ENCODE measurements around the gene POLR3G. TPM values are rescaled to one million over a fixed set of nuclear protein-coding genes. Genes with fewer than 3 reads are reported as not detected.

POLR3G gene
- total and polyA plus RNA-seq, 2 of the 13 experiments (the other 11 are each of a cell fraction or from before 2014, with no cell fraction given) = 1.2 to 7.3 TPM

DNA sequence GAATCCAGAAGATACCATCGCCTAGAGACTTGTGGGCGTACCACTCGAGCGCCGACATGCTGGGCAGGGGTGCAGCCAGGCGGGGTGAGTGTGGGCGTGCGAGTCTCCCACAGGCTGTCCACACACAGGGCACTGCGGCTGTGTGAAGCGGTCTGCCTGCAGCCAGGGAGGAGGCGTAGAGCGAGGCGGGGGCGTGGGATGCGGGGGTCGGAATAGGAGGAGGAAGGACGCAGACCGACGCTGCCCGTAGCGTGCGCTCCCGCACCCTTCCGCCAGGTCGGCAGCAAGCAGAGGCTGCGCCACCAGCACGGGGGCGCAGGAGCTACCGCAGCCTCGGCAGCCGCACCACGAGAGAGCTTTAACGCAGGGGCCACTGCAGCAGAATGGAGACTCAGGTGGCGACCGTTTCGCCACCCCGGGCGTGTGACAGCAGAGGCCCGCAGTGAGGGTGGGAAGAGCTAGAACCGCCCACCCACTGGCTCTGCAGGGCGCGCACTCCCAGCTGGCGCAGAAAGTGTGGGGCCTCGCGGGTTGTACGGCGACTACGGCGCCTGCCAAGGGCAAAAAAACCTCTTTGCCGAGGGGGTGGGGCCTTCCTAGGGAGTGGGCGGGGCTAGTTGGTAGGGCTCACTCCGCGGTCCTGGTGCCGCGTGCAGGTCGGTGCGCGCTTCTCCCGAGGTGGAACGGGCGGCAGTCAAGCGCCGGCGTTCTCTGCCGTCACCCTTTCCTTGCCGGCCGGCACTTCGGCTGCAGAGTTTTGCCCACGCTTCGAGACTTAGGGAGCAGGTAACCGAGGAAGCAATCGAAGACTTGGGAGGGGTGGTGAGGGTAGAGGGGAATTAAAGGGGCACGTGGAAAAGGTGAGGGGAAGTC, at the start of gene POLR3G, which contains the start of gene MBLAC2 (continued):
- peak; percentile 89 for TF ChIP-seq MTERF4 (CRISPR knock-in tag; IDR thresholded peaks at IDR 0.05)
- no peak for TF ChIP-seq EHMT2 (IDR thresholded peaks at IDR 0.05; ENCODE audit: borderline replicate concordance, low read depth, low read length)
- no peak for TF ChIP-seq GRHL1 (CRISPR knock-in tag; conservative IDR thresholded peaks at IDR 0.05)
- 0 out of 2 replicates have a peak, but pooled peaks have one; percentile 10 for TF ChIP-seq RFXAP (CRISPR knock-in tag; IDR thresholded peaks at IDR 0.05; ENCODE audit: borderline replicate concordance)
- no peak; the same call in 1 of the 2 replicates for TF ChIP-seq NCOA2 (CRISPR knock-in tag; IDR thresholded peaks at IDR 0.05)
- TF ChIP-seq ZNF12 (CRISPR knock-in tag; IDR thresholded peaks at IDR 0.05) = no peak
- TF ChIP-seq BATF2 (CRISPR knock-in tag; IDR thresholded peaks at IDR 0.05) = no peak
- no peak for TF ChIP-seq ZNF256 (CRISPR knock-in tag; conservative IDR thresholded peaks at IDR 0.05)
- TF ChIP-seq ETS1 (CRISPR knock-in tag; IDR thresholded peaks at IDR 0.05) = no peak; the same call in 1 of the 2 replicates
- peak; percentile 88 for TF ChIP-seq YEATS2 (CRISPR knock-in tag; IDR thresholded peaks at IDR 0.05; ENCODE audit: borderline replicate concordance)
- TF ChIP-seq NONO (IDR thresholded peaks at IDR 0.05) = no peak
- peak; percentile 80 for TF ChIP-seq NONO (CRISPR knock-in tag; conservative IDR thresholded peaks at IDR 0.05)
- peak; percentile 20; the same call in 1 of the 2 replicates for TF ChIP-seq SRY (CRISPR knock-in tag; IDR thresholded peaks at IDR 0.05)
- TF ChIP-seq, protein P1, sequence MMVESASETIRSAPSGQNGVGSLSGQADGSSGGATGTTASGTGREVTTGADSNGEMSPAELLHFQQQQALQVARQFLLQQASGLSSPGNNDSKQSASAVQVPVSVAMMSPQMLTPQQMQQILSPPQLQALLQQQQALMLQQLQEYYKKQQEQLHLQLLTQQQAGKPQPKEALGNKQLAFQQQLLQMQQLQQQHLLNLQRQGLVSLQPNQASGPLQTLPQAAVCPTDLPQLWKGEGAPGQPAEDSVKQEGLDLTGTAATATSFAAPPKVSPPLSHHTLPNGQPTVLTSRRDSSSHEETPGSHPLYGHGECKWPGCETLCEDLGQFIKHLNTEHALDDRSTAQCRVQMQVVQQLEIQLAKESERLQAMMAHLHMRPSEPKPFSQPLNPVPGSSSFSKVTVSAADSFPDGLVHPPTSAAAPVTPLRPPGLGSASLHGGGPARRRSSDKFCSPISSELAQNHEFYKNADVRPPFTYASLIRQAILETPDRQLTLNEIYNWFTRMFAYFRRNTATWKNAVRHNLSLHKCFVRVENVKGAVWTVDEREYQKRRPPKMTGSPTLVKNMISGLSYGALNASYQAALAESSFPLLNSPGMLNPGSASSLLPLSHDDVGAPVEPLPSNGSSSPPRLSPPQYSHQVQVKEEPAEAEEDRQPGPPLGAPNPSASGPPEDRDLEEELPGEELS (CRISPR knock-in tag; IDR thresholded peaks at IDR 0.05) = 0 out of 2 replicates have a peak, but pooled peaks have one; percentile 41
- peak; percentile 82 for TF ChIP-seq KLF15 (CRISPR knock-in tag; IDR thresholded peaks at IDR 0.05; ENCODE audit: borderline replicate concordance)
- peak; percentile 70; the same call in 1 of the 2 replicates for TF ChIP-seq ZXDC (CRISPR knock-in tag; IDR thresholded peaks at IDR 0.05)
- TF ChIP-seq NFYB (CRISPR knock-in tag; IDR thresholded peaks at IDR 0.05) = 0 out of 2 replicates have a peak, but pooled peaks have one; percentile 36
- TF ChIP-seq KDM3A (CRISPR knock-in tag; IDR thresholded peaks at IDR 0.05; ENCODE audit: low read depth) = peak; percentile 91
- peak; percentile 94 for TF ChIP-seq ZNF350 (CRISPR knock-in tag; IDR thresholded peaks at IDR 0.05; ENCODE audit: borderline replicate concordance, low read depth)

Measured in HepG2 (cell line).